Lower leg skin (tissue), 3 donors: ENCODE measurements around the gene VTCN1.

Source experiments
- POLR2A ChIP-seq, 2 donors: fragments of 450-650 bp; IDR thresholded peaks; one replicate each; pipeline ENCODE4 v1.6.1; 2016 to 2017; ENCODE audit warnings: antibody characterized with exemption in 2 of 2, mild to moderate bottlenecking in 1 of 2, moderate library complexity in 1 of 2
- TF ChIP-seq, protein P1 (sequence below), 3 donors: fragments of 450-650 bp; IDR thresholded peaks; one replicate each; pipeline ENCODE4 v1.5.1; 2016; ENCODE audit warnings: antibody characterized with exemption in 3 of 3, mild to moderate bottlenecking in 3 of 3, moderate library complexity in 2 of 3

DNA sequence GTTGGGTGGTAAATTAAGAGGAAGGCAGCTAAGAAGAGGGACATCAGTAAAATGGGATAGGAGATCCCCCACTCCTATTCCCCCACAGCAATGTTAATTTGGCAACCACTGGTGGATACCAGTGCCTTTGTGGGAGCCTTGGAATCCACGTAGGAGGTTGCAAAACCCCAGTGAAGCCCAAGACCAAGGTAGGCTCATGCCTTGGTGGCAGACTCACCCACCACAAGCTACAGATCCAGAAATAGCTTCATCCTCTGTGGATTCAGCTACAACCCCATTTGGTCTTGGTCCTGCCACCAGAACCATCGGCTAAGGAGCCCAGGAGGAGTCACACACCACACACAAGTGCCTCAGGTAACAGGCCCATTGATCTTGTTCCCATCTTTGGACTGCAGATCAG, 21.0 kb downstream of the VTCN1 start:
- TF ChIP-seq, protein P1, sequence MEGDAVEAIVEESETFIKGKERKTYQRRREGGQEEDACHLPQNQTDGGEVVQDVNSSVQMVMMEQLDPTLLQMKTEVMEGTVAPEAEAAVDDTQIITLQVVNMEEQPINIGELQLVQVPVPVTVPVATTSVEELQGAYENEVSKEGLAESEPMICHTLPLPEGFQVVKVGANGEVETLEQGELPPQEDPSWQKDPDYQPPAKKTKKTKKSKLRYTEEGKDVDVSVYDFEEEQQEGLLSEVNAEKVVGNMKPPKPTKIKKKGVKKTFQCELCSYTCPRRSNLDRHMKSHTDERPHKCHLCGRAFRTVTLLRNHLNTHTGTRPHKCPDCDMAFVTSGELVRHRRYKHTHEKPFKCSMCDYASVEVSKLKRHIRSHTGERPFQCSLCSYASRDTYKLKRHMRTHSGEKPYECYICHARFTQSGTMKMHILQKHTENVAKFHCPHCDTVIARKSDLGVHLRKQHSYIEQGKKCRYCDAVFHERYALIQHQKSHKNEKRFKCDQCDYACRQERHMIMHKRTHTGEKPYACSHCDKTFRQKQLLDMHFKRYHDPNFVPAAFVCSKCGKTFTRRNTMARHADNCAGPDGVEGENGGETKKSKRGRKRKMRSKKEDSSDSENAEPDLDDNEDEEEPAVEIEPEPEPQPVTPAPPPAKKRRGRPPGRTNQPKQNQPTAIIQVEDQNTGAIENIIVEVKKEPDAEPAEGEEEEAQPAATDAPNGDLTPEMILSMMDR (IDR thresholded peaks at IDR 0.05), result no peak
- TF ChIP-seq POLR2A (IDR thresholded peaks at IDR 0.05), result no peak
